GM18858 (cell line): Measurements from ENCODE around the gene DHRS12.
"Not testable (repeated sequence)": the region's sequence is repeated elsewhere in the genome, so short reads cannot be mapped to it uniquely, and the experiment has no call there.

Experiments
- ATAC-seq: cut with Tn5 transposase; IDR thresholded peaks from one replicate; pipeline ENCODE4 v1.9.1; 2021; ENCODE audit not compliant: unreplicated experiment

The DHRS12 gene

DNA sequence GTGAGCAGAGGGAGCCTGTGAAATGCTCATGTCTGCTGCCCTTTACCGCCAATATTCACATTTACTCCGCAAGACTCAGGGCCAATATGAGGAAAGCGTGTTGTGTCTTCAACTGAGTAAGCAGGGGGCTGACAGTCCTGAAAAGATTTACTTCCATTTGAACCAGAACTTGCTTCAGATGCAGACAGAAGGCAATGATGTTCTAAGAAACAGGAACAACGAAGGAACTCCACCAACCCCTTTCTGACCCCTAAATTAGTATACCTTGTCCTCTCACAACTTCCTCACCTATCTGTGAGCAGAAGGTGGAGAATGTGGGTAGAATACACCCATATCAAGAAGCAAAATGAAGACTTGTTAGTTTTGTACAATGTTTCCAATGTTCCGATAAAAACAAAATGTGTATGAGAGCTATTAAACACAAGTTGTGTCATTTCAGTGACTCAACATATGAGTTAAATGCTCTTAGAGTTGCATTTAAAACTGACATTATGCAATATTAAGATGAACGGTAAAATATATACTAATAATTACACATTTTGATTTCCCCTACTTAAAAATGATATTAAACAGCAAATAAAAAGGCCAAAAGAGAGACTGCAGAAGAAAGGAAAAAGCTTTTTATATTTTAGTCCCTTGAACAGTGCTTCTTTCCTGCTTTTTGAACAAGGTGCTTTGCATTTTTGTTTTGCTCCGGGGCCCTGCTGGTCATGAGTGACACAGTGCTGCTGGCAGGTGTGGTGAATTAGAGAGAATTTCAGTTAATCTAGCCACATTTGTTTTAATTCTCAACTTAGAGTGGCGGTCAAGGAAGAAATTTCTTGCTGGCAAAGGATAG is 25.0 kb upstream of the DHRS12 start:
- ATAC-seq, result no peak

DNA sequence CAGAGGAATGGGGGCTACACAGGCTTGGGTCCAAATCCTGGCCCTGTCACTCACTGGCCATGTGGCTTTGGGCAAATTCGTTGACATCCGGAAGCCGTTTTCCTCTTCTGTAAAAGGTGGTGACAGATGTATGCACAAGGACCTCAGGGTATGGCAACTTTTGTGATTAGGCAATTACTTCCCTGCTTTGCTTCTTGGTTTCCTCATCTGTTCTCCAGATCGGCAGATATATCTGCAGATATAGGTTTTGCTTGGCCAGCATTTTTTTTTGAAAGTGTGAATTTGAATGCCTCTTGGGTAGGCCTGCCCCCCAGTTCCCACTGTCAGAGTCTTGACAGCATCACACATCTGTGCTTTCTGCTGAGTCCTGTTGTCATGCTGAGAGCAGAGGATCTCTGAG is 23.3 kb upstream of the DHRS12 start:
- ATAC-seq, result no peak

DNA sequence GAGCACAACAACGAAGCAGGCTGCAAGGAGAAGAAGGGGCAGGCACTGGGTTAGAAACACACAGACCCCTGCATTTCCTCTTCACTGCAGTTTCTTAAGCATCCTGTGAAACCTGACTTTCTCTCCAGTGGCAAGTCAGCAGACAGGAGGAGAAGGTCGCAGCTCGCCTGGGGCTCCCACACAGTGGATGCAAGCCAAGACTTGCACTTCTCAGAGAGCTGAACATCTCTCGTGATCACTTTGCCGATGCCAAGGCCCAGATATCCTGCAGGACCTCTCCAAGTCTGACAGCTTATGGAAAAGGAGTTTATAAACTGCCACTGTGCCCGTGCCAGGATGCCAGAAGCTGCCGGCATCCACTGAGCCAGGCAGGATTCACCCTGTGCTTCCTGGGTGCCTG is 22.6 kb upstream of the DHRS12 start:
- ATAC-seq, result no peak

DNA sequence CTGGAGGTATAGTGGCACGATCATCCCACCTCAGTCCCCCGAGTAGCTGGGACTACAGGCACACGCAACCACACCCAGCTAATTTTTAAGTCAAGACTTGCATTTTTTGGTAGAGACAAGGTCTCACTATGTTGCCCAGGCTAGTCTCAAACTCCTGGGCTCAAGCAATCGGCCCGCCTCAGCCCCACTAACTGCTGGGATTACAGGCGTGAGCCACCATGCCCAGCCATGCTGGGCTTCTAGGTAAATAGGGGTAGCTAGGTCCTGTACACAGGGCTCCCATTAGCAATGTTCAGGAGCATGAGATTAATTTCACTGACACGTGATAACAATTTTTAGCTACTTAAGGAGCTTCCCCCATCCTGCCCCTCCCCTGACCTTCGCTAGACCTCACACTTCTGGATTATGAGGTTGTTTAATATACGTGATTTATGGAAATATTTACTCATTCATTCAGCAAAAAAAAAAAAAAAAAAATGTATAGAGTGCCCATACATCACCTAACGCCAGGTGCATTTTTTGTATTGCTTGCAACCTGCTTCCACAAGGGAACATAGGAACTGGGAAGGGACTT is 21.8 kb upstream of the DHRS12 start:
- ATAC-seq, result no peak

DNA sequence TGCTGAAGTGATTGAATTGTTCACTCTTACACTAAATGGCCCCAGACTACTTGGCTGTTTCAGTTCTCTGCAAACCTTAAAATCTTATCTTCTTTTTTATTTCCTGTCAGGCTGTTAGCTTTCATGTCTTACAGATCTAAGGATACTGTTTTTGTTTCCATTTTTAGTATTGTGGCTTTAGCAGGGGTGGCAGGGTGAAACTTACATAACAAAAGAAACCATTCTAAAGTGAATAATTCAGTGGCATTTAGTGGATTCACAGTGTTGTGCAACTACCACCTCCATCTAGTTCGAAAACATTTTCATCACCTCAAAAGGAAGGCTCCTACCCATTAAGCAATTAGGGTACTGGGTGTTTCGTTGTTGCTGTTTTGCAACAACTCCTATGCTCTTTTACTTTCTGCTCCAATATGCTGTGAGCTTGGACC is 21.2 kb upstream of the DHRS12 start:
- ATAC-seq, result no peak

DNA sequence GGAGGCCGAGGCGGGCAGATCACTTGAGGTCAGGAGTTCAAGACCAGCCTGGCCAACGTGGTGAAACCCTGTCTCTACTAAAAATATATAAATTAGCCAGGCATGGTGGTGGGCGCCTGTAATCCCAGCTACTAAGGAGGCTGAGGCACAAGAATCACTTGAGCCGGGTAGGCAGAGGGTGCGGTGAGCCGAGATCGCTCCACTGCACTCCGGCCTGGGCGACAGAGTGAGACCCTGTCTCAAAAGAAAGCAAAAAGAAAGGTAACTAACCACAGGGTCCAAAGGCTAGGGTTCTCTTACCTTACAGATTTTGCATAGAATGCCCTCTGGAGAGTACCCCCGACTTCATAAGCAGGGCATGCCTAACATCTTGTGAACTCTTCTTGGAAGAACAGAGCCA is 20.7 kb upstream of the DHRS12 start:
- not testable (repeated sequence) for ATAC-seq

DNA sequence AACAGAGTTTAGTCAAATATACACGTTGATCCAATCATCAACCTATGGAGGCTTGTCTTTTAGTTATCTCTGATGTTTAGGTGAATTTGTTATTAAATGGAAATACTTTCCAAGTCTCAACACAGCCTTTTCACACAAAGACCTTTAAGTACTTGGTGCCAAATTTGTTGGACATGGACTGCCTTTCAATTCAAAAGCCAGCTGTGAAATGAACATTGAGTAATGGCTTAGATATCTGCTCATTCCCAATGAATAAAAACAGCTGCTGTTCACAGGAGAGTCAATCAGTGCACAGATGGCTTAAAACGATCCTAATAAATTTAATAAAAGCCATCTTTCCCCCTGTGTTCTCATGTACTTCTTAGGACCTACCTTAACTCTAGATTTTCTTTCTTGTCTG is 19.9 kb upstream of the DHRS12 start:
- no peak for ATAC-seq

DNA sequence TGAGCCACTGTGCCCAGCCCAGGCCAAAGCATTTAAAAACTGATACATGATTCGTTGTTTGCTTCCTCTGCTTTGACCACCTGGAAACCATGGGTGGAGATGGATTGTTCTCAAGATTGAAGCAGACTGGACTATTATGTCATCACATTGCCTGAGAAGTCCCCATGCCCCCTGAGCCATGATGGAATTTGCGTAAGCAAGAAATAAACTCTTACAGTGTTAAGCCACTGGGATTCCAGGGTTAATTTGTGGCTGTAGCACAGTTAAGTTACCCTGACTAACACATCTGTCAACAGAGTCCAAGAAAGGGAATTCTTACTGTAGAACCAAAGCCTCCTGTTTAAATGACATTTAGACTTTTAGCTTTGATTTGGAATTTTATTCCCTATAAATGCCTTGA is 19.4 kb upstream of the DHRS12 start:
- ATAC-seq, result no peak

DNA sequence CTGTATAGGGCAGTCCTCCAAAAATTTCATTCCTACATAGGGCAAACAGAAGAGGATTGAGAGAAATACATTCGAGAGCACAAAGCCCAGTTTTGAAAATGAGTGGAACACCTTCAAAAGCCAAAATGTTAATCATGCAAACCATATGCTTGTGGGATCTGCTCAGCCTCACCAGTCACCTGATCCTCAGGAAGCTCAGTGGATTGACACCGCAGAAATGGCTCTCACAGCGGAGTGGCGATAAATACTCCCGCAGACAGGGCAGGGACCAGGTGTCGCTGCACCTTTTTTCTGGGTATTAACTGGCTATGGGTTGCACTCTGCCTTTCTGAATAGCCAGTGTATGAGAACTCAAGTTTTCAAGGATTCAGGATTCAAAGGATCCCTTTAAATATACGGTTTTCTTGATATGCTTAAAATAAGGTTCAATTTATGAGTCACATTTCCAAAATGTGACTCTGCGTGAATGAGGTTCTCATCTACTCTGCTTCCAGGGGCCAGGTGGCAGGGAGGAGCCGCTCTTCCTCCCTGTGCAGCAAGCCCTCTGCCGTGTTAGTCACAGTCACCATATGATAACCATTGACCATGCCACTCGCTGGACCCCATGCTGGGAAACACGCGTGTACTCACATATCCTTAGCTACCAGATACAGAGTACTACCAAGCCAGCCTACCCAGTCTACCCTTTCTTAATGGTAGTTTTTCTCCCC is 18.3 kb upstream of the DHRS12 start:
- no peak for ATAC-seq

DNA sequence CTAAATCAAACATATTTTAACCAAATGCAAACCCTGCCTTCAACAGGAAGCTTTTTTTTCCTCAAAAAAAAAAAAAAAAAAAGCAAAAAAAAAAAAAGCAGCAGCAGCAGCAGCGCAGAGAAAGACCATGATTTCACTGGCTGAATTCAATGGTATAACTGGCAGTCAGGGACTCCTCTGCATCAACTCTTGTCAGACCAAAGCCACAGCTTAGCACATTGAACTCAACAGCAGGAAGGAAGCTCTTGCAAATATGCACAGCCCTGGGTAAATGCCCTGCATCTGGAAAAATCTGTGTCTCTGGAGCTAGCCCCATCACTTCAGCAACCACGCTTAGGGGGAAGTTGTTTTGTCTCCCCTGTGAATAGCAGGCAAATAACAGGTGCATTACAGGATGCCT is 17.6 kb upstream of the DHRS12 start:
- no peak for ATAC-seq

DNA sequence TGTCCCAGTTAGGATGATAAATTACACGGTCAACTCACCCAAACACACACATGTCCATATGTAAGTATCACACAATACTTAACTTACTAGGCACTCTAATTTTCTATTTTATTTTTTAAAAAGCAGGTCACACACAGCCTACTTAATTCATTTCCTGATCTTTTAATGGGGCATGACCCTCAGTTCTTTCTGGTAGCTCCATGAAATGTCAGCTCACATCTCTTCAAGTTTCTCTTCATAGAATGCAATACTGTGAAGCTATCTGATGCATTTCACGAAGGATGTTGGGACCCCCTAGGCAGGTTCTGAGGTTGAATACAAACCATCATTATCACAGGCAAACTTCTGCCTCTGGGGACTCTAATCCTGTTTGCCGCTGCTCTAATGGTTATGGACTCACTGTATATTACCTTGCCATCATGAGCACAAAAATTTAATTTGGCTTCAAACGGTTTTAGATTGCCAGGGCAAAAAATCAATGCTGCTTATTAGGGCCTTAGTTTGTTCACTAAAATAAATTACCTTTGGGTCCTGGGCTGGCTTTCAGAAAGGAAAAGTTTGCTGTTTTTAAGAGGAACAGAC is 16.1 kb upstream of the DHRS12 start:
- no peak for ATAC-seq

DNA sequence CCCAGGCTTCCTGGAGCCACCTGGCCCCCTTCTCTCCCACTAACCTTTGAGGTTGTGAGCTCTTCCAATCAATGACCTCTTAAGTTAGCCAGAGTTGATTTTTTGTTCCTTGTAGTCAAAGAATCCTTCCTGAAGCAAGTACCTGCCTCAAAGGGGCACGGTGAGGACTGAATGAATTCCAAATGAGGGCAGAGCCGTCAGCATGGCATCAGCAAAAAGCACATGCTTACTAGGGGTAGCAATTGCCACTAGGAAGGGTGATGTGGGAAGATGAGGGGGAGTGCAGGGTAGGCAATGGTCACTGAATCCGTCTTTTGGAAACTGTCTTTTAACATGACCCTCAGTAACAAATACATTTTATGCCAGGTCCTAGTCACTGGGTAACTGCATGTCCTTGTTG is 15.6 kb upstream of the DHRS12 start:
- no peak for ATAC-seq

DNA sequence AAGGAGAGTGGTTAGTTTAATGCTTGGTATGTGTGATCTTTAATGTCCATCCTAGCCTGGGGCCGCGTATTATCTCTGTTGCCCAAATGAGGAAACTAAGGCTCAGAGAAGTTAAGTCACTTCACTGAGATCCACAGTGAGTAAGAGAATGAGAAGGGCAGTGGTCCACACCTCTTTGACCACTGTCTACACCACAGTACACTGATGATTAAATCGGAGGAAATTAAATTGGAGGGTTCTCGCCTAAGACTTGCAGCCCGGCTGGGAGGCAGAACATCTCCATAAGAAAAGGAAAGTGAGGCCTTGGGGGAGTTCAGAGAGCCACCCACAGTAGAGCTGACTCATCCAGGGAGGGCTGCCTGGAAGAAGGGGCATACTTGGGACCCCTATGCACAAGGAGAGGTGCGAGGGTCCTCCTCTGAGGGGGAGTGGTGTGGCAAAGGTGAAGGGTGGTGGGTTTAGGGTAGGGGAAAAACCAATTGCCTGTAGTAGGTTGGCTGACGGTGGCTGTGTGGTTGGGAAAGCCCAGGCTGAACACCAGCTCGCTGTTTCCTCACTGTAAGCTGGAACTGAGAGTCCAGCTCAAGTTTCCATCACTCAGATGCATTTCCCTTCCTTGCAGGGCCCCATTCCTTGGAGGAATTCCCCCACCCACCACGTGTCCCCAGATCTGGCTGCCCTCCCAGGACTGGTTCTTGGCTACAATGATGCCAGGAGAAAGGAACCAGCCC is 15.0 kb upstream of the DHRS12 start:
- ATAC-seq, result peak; percentile 36

DNA sequence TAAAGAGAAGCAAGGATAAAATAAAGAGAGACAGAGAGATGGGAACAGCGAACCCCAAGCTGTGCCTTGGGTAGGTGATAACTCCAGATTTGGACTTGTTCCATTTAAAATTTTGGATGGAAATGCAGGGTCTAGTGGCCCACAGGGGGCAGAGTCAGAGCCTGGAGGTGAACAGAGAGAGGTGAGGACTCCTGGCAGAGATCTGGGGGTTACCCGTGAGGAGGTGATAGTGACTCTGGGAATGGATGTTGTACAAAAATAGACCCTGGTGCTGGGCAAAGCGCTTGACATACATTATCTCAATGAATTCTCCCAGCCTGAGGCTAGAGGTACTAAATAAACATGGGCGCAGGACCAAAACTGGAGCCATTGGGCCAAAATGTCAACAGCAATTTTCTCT is 14.3 kb upstream of the DHRS12 start:
- no peak for ATAC-seq

DNA sequence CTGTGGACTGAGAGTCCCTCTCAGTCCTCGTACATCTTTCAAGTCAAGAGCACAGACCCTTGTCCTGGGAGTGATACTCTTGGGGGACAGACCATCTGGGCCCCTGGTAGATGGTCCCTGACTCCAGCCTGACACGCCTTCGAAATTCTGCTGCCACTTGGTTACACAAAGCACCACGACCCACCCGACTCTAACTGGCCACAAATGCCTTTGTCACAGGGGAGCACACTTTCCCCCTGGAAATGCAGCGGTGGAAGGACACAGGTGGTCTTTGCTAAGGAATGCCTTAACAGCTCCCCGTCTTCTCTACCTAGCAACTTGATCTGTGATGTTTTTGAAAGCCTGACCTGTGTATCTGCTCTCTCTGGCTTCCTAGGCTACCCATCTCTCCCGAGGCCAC is 13.8 kb upstream of the DHRS12 start:
- no peak for ATAC-seq

DNA sequence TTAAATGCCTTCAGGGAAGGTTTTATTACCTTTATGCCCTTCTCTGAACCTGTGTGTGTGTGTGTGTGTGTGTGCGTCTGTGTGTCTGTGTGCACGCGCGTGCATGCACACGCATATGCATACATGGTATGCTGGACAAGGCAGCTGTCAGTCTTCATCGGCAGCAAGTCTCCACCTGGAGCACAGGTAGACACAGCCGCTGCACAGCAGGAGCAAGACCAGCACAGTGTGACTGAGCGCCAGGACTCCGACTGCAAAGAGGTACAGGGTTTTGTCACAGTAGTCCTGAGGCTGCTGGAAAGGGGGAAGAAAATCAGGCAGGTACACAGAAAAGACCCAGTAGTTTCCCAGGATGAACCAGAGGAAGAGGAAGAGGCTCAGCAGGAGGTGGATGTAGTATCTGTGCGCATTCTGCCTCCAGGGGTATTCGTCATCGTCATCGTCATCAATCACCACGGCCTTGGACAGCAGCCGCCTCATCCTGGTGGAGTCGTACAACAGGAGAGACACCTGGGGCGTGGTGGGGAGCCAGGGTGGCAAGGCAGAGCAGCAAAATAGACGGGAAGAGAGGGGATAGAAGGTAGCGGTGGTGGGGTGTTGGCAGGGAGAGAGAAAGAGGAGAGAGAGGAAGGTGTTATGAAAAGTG is 12.8 kb upstream of the DHRS12 start:
- no peak for ATAC-seq

DNA sequence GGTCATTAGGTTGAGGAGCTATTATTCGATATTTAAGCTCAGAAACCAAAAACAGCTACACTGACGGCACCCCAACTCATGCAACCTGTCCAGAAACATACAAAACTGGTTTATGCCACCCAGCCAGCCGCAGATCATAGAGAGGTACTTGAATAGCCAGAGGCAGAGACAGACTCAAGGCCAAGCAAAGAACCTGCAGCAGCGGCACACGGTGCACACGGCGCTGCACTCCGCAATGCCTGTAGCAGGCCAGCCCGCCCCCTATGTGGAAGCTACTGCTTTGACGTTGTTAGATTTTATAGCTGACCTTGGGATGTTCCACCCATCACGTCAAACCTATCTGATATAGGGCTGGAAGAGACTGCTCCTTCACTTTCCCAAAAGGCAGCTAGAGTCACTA is 11.9 kb upstream of the DHRS12 start:
- no peak for ATAC-seq

DNA sequence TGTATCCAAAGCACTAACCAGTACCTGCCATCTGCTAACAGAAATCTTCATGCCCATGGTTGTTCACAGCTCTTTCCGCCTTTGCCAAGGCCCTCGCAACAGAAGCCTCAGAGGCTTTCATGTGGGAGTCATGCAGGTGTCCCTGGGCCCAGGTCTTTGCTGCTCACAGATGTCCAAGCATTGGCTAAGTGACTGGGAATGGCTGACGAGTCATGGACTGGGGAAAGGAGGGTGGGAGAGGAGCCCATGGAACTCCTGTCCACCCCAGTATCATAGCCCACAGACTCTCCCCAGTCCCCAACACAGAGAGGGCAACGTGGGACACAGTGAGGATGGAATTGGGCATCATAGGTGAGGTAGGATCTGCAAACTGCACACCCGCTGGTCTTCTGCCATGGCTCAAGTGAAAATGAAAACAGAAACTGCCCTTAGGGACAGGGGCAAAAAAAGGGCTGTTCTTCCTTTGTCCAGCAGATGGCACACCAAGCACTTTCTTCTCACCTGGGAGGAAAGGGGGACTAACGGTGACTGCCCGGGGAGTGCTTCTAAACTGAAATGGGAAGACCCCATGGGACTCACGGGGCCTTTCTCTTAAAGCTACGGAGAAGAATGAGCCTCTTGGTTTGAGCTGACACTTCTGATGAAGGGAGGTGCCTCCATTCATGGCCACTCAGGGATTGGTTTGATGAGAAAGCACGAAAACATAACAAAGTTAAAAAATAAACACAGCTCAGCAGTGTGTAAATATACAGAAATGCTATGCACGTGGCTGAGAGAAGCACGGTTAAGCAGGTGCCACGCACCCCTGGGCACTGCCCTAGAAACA is 11.1 kb upstream of the DHRS12 start:
- peak; percentile 49 for ATAC-seq

DNA sequence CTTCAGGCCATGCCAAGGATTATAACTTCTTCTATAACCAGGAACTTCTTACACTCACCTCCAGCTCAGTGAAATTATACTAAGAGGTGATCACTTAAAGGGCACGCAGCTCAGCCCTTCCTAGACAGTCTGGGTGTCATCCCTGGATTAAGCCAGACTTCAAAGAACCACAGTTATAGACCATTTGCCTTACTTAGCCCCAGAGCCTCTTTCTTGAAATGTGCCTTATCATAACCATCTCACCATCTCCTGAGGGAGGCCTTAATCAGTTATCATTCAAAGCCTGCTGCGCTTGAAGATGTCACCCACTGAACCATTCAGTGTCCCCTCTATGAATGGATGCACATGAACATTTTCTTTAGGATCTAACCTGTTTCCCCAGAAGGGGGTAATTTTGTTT is 10.1 kb upstream of the DHRS12 start:
- ATAC-seq, result no peak

DNA sequence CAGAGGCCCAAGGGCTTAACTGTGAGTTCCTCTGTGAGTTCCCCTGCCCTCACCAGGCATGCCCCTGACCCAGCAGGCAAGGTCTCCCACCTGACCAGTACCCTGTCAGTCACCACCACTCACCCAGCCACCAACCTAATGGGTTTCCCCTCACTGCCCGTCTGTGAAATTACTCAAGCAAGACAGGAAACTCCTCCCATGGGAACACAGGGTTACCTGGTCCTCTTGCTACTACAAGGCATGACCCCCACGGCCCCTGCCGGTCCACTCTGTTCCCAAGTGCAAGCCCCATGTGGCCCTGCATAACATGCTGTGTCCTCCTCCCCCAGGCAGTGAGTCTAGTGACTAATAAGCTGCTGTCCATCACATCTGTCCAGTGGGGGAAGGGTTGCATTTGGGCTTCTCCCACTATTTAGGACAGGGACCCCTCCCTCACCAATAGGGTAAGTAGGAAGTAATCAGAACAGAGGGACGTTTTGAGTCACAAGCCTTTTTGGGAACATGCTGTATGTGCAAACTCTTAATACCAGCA is 8.0 kb upstream of the DHRS12 start:
- ATAC-seq, result peak; percentile 34
